Panc1 (cell line): ENCODE data around the gene RSPH6A.

ENCODE experiments used
- POLR2AphosphoS5 ChIP-seq: IDR thresholded peaks from 2 replicates; pipeline ENCODE4 v1.6.1; 2012; ENCODE audit warnings: mild to moderate bottlenecking, low read depth, low read length, moderate library complexity
- SIN3A ChIP-seq: IDR thresholded peaks from 2 replicates; pipeline ENCODE4 v1.6.1; 2012; ENCODE audit warnings: low read depth, mild to moderate bottlenecking, low read length, moderate library complexity, borderline replicate concordance; ENCODE audit not compliant: insufficient read depth
- TCF7L2 ChIP-seq: IDR thresholded peaks from 2 replicates; pipeline ENCODE4 v1.6.1; 2011; ENCODE audit warnings: mild to moderate bottlenecking, low read depth, low read length, inconsistent platforms
- TF ChIP-seq, protein P1 (sequence below), 2 experiments: IDR thresholded peaks; 2 replicates each; pipeline ENCODE4 v1.6.1; 2011 to 2012; ENCODE audit warnings: low read depth in 2 of 2, control low read depth in 1 of 2, low read length in 1 of 2, mild to moderate bottlenecking in 1 of 2, moderate library complexity in 1 of 2; ENCODE audit not compliant: insufficient read depth in 1 of 2
- TF ChIP-seq, protein P2 (sequence below): fragments of 450-650 bp; IDR thresholded peaks from 2 replicates; pipeline ENCODE4 v1.5.1; 2017; ENCODE audit warnings: mild to moderate bottlenecking

DNA sequence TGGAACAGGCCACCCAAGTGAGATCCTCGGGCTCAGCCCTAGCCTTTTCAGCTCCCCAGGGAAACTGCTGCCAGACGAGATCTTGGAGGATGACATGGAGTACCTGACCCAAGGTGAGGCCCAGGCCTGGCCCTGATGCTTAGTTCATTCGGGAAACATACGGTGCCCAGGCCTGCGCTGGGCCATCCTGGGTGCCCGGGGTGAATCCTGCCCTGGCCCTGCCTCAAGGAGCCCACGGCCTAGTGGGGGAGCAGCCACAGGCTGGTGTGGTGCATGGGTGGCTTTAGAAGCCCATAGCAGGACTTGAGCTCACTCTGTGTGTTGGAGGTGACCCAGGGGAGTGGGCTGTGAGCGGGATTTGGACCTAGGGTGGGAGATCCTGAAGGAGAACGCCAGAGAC, 56.2 kb downstream of the RSPH6A start:
- TF ChIP-seq, protein P1, sequence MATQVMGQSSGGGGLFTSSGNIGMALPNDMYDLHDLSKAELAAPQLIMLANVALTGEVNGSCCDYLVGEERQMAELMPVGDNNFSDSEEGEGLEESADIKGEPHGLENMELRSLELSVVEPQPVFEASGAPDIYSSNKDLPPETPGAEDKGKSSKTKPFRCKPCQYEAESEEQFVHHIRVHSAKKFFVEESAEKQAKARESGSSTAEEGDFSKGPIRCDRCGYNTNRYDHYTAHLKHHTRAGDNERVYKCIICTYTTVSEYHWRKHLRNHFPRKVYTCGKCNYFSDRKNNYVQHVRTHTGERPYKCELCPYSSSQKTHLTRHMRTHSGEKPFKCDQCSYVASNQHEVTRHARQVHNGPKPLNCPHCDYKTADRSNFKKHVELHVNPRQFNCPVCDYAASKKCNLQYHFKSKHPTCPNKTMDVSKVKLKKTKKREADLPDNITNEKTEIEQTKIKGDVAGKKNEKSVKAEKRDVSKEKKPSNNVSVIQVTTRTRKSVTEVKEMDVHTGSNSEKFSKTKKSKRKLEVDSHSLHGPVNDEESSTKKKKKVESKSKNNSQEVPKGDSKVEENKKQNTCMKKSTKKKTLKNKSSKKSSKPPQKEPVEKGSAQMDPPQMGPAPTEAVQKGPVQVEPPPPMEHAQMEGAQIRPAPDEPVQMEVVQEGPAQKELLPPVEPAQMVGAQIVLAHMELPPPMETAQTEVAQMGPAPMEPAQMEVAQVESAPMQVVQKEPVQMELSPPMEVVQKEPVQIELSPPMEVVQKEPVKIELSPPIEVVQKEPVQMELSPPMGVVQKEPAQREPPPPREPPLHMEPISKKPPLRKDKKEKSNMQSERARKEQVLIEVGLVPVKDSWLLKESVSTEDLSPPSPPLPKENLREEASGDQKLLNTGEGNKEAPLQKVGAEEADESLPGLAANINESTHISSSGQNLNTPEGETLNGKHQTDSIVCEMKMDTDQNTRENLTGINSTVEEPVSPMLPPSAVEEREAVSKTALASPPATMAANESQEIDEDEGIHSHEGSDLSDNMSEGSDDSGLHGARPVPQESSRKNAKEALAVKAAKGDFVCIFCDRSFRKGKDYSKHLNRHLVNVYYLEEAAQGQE (IDR thresholded peaks at IDR 0.05; ENCODE audit: insufficient read depth in 1 of 2, low read depth in 2 of 2, low read length in 1 of 2), result no peak
- TF ChIP-seq, protein P2, sequence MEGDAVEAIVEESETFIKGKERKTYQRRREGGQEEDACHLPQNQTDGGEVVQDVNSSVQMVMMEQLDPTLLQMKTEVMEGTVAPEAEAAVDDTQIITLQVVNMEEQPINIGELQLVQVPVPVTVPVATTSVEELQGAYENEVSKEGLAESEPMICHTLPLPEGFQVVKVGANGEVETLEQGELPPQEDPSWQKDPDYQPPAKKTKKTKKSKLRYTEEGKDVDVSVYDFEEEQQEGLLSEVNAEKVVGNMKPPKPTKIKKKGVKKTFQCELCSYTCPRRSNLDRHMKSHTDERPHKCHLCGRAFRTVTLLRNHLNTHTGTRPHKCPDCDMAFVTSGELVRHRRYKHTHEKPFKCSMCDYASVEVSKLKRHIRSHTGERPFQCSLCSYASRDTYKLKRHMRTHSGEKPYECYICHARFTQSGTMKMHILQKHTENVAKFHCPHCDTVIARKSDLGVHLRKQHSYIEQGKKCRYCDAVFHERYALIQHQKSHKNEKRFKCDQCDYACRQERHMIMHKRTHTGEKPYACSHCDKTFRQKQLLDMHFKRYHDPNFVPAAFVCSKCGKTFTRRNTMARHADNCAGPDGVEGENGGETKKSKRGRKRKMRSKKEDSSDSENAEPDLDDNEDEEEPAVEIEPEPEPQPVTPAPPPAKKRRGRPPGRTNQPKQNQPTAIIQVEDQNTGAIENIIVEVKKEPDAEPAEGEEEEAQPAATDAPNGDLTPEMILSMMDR, result no peak
- TF ChIP-seq SIN3A (no peak), TCF7L2 (no peak), POLR2AphosphoS5 (no peak)
